GM23338 (cell line): Measurements from ENCODE around the gene GPR78. TPM values are rescaled to one million over a fixed set of nuclear protein-coding genes. Genes with fewer than 3 reads are reported as not detected.

Source experiments
- ATAC-seq: fragments of 200-7000 bp; cut with Tn5 transposase; 3 replicates; pipeline ENCODE4 v1.9.1; 2020
- DNase-seq: peaks from one replicate; pipeline ENCODE4 v3.0.0-alpha.2; 2015; ENCODE audit warnings: low spot score
- H2AFZ ChIP-seq: fragments of 200-600 bp; sonication (generic); 2 replicates; pipeline ENCODE4 v1.8.0; 2016; ENCODE audit warnings: antibody characterized with exemption, mild to moderate bottlenecking, moderate library complexity
- H3F3A ChIP-seq: fragments of 200-600 bp; sonication (generic); replicated peaks from 2 replicates; pipeline ENCODE4 v1.8.0; 2017; ENCODE audit warnings: antibody characterized with exemption, mixed run types, low read depth
- H3K27ac ChIP-seq: fragments of 200-600 bp; sonication (generic); 2 replicates; pipeline ENCODE4 v1.6.1; 2016; ENCODE audit warnings: low read depth
- H3K27me3 ChIP-seq: fragments of 200-600 bp; sonication (generic); 2 replicates; pipeline ENCODE4 v1.8.0; 2016; ENCODE audit warnings: mild to moderate bottlenecking, mixed run types, moderate library complexity; ENCODE audit not compliant: insufficient read depth
- H3K36me3 ChIP-seq: fragments of 200-600 bp; sonication (generic); 2 replicates; pipeline ENCODE4 v1.8.0; 2016; ENCODE audit warnings: mild to moderate bottlenecking; ENCODE audit not compliant: insufficient read depth
- H3K4me1 ChIP-seq: fragments of 200-600 bp; sonication (generic); 2 replicates; pipeline ENCODE4 v1.8.0; 2016; ENCODE audit warnings: mild to moderate bottlenecking, moderate library complexity; ENCODE audit not compliant: insufficient read depth
- H3K4me2 ChIP-seq: fragments of 200-600 bp; sonication (generic); 2 replicates; pipeline ENCODE4 v1.7.1; 2017; ENCODE audit warnings: mixed run types
- H3K4me3 ChIP-seq: fragments of 200-600 bp; sonication (generic); 2 replicates; pipeline ENCODE4 v1.6.1; 2016; ENCODE audit warnings: mixed run types
- H3K79me2 ChIP-seq: fragments of 200-600 bp; sonication (generic); replicated peaks from 2 replicates; pipeline ENCODE4 v1.8.0; 2017; ENCODE audit warnings: mild to moderate bottlenecking; ENCODE audit not compliant: insufficient read depth
- H3K9me2 ChIP-seq: fragments of 200-600 bp; sonication (generic); 2 replicates; pipeline ENCODE4 v1.8.0; 2017; ENCODE audit not compliant: insufficient read depth
- H4K20me1 ChIP-seq: fragments of 200-600 bp; sonication (generic); replicated peaks from 2 replicates; pipeline ENCODE4 v1.8.0; 2017; ENCODE audit warnings: mild to moderate bottlenecking; ENCODE audit not compliant: insufficient read depth
- H3K27ac Mint-ChIP-seq: 2 replicates; pipeline ENCODE4 v1.8.0; 2020; ENCODE audit warnings: inconsistent platforms, mild to moderate bottlenecking, moderate library complexity, mixed read lengths
- H3K27me3 Mint-ChIP-seq: 3 replicates; pipeline ENCODE4 v1.8.0; 2022; ENCODE audit warnings: low read depth, mild to moderate bottlenecking, moderate library complexity, mixed read lengths, inconsistent platforms; ENCODE audit not compliant: insufficient read depth, poor library complexity
- H3K36me3 Mint-ChIP-seq: 3 replicates; pipeline ENCODE4 v1.8.0; 2021; ENCODE audit warnings: low read depth, mild to moderate bottlenecking, inconsistent platforms, moderate library complexity, mixed read lengths
- H3K4me1 Mint-ChIP-seq: 3 replicates; pipeline ENCODE4 v1.8.0; 2020; ENCODE audit warnings: mild to moderate bottlenecking, inconsistent platforms, mixed read lengths
- H3K4me3 Mint-ChIP-seq: 3 replicates; pipeline ENCODE4 v1.8.0; 2021; ENCODE audit warnings: moderate library complexity, mild to moderate bottlenecking, inconsistent platforms, mixed read lengths
- H3K9me3 Mint-ChIP-seq: 3 replicates; pipeline ENCODE4 v1.8.0; 2020; ENCODE audit warnings: moderate library complexity, mild to moderate bottlenecking, inconsistent platforms, mixed read lengths
- CTCF ChIP-seq, 2 experiments: fragments of 200-600 bp in 1 of 2; sonication (generic) in 1 of 2; conservative IDR thresholded peaks; 2 replicates each; pipeline versions ENCODE4 v1.5.1 to v1.6.1; 2016 to 2017; ENCODE audit warnings: antibody characterized with exemption in 2 of 2, low read depth in 2 of 2, mild to moderate bottlenecking in 2 of 2, moderate library complexity in 1 of 2
- ETS1 ChIP-seq: IDR thresholded peaks from 2 replicates; pipeline ENCODE4 v1.6.1; 2016; ENCODE audit warnings: antibody characterized with exemption
- EZH2phosphoT487 ChIP-seq: fragments of 200-600 bp; sonication (generic); IDR thresholded peaks from one replicate; pipeline ENCODE4 v1.8.1; 2018; ENCODE audit warnings: antibody characterized with exemption; ENCODE audit not compliant: unreplicated experiment
- NANOG ChIP-seq: IDR thresholded peaks from 2 replicates; pipeline ENCODE4 v1.6.1; 2016; ENCODE audit warnings: antibody characterized with exemption, borderline replicate concordance
- POLR2AphosphoS5 ChIP-seq: IDR thresholded peaks from 2 replicates; pipeline ENCODE4 v1.6.1; 2016; ENCODE audit warnings: antibody characterized with exemption, low read depth
- REST ChIP-seq: IDR thresholded peaks from one replicate; pipeline ENCODE4 v1.6.1; 2018; ENCODE audit warnings: antibody characterized with exemption; ENCODE audit not compliant: unreplicated experiment
- ZNF114 ChIP-seq: fragments of 250-450 bp; sonication (Bioruptor Pico); IDR thresholded peaks from 2 replicates; pipeline ENCODE4 v1.5.0; 2020; ENCODE audit warnings: mild to moderate bottlenecking, moderate library complexity
- ZNF331 ChIP-seq: fragments of 250-450 bp; sonication (Bioruptor Pico); IDR thresholded peaks from 2 replicates; pipeline ENCODE4 v1.5.0; 2020; ENCODE audit warnings: low read depth, mild to moderate bottlenecking, moderate library complexity
- ZNF462 ChIP-seq: fragments of 250-450 bp; sonication (Bioruptor Pico); IDR thresholded peaks from 2 replicates; pipeline ENCODE4 v1.5.0; 2020; ENCODE audit warnings: mild to moderate bottlenecking, moderate library complexity
- polyA plus RNA-seq: library from polyadenylated mRNA; unstranded; fragments of >200 nt; fragmentation: Nextera tagmentation; extraction: Ambion mirVana; gene quantifications from 2 replicates; pipeline ENCODE4 v1.2.1, GENCODE V29; 2016
- total RNA-seq: library from RNA; depleted of rRNA; stranded (reverse); fragments of >200 nt; shearing (Covaris generic); gene quantifications from 2 replicates; pipeline ENCODE4 v1.2.3, GENCODE V29; 2014

GPR78 gene
- total and polyA plus RNA-seq, 2 experiments from 2014 or later, result 0.82 to 2.7 TPM

- no peak for TF ChIP-seq ZNF462
- TF ChIP-seq POLR2AphosphoS5, result no peak
- no peak for TF ChIP-seq REST
Observed at GRCh38 chr4:8577046-8577445, 3.1 kb upstream of the GPR78 start (continued).

GRCh38 chr4:8577972-8578371, 2.2 kb upstream of the GPR78 start:
- no peak for ATAC-seq
- TF ChIP-seq ETS1, result no peak
- TF ChIP-seq ZNF114, result no peak
- no peak for TF ChIP-seq EZH2phosphoT487
- TF ChIP-seq ZNF331, result no peak
- TF ChIP-seq NANOG, result no peak
- TF ChIP-seq CTCF (conservative IDR thresholded peaks at IDR 0.05; ENCODE audit: low read depth in 2 of 2), result no peak
- no peak for TF ChIP-seq REST

More at GRCh38 chr4:8577972-8578371, 2.2 kb upstream of the GPR78 start:
- Mint-ChIP-seq H3K4me3 (no peak overlapping the region), H3K27ac (no peak overlapping the region), H3K9me3 (no peaks in the 10 kb centered on the region), H3K27me3 (peaks cover 34% of the 10 kb centered on the region), H3K36me3 (no peaks in the 10 kb centered on the region), H3K4me1 (peaks cover 27% of the 10 kb centered on the region)
- Histone ChIP-seq H3F3A (0 out of 2 replicates have a peak, but pooled peaks cover 2% of the 10 kb centered on the region), H3K79me2 (no peaks in the 10 kb centered on the region), H3K4me1 (peaks cover 16% of the 10 kb centered on the region; the same call in 1 of the 2 replicates), H3K4me3 (no peak overlapping the region), H3K4me2 (no peak overlapping the region), H3K27ac (no peak overlapping the region), H3K36me3 (no peaks in the 10 kb centered on the region), H2AFZ (no peak overlapping the region), H4K20me1 (no peaks in the 10 kb centered on the region), H3K27me3 (peaks cover 13% of the 10 kb centered on the region), H3K9me2 (no peaks in the 10 kb centered on the region)
- DNase-seq, result no peak
